ENCODE data around the gene ASAP2.

Gene ASAP2

GRCh38 chr2:9201185-9201891, 5.3 kb upstream of the ASAP2 start:
- no peaks in the 10 kb centered on the region for H3K79me1 ChIP-seq (ENCODE audit: low read length)
- no peak overlapping the region for H2AK5ac ChIP-seq (ENCODE audit: low read length)
- no peak overlapping the region for H3K18ac ChIP-seq (ENCODE audit: low read length)
- no peak overlapping the region for H3K4me3 ChIP-seq (ENCODE audit: low read length)
- H4K8ac ChIP-seq (ENCODE audit: low read depth, low read length) = no peak overlapping the region
- H4K5ac ChIP-seq (ENCODE audit: low read length) = no peak overlapping the region
- H3K23ac ChIP-seq (ENCODE audit: low read length) = no peak overlapping the region
- no peaks in the 10 kb centered on the region for H3K36me3 ChIP-seq (ENCODE audit: control insufficient read depth, insufficient read depth, low read length)
- no peak overlapping the region for H3K27ac ChIP-seq (ENCODE audit: low read depth, low read length)
- no peaks in the 10 kb centered on the region for H3K4me1 ChIP-seq (ENCODE audit: control insufficient read depth, low read depth, low read length)
- H3K56ac ChIP-seq (ENCODE audit: low read length) = no peak overlapping the region
- no CpG with 5 or more reads among the region's 5 CpGs for WGBS (ENCODE audit: extremely low coverage, insufficient coverage, low lambda C conversion rate)
- H3K4me2 ChIP-seq (ENCODE audit: low read length) = no peak overlapping the region
- no peak overlapping the region for H2BK5ac ChIP-seq (ENCODE audit: low read length)
- H3K79me2 ChIP-seq (ENCODE audit: control insufficient read depth, insufficient read depth, low read length) = no peaks in the 10 kb centered on the region
- H3K9ac ChIP-seq (ENCODE audit: low read length) = no peak overlapping the region
- no peak overlapping the region for H2BK15ac ChIP-seq (replicated peaks; ENCODE audit: low read depth)
- no peak overlapping the region for H2BK120ac ChIP-seq (ENCODE audit: low read depth, low read length)
- no peak overlapping the region for H3K4ac ChIP-seq (ENCODE audit: low read depth, low read length)
- DNase-seq = no peak
- H3K27me3 ChIP-seq (ENCODE audit: insufficient read depth, low read length, poor library complexity) = no peaks in the 10 kb centered on the region

- H3K79me2 ChIP-seq (ENCODE audit: control insufficient read depth, insufficient read depth, low read length) = no peaks in the 10 kb centered on the region
- H2AK5ac ChIP-seq (ENCODE audit: low read length) = no peak overlapping the region
- no peak overlapping the region for H2BK5ac ChIP-seq (ENCODE audit: low read length)
- H4K5ac ChIP-seq (ENCODE audit: low read length) = no peak overlapping the region
- H3K56ac ChIP-seq (ENCODE audit: low read length) = no peak overlapping the region
- H3K27me3 ChIP-seq (ENCODE audit: insufficient read depth, low read length, poor library complexity) = peaks cover 3% of the 10 kb centered on the region
- no peak overlapping the region for H3K9ac ChIP-seq (ENCODE audit: low read length)
- H3K18ac ChIP-seq (ENCODE audit: low read length) = no peak overlapping the region
- H3K4me2 ChIP-seq (ENCODE audit: low read length) = no peak overlapping the region
- WGBS (ENCODE audit: extremely low coverage, insufficient coverage, low lambda C conversion rate) = no CpG with 5 or more reads among the region's 3 CpGs
- no peak overlapping the region for H3K23ac ChIP-seq (ENCODE audit: low read length)
- no peaks in the 10 kb centered on the region for H3K79me1 ChIP-seq (ENCODE audit: low read length)
- H2BK15ac ChIP-seq (replicated peaks; ENCODE audit: low read depth) = no peak overlapping the region
- H2BK120ac ChIP-seq (ENCODE audit: low read depth, low read length) = no peak overlapping the region
- DNase-seq = no peak
- no peak overlapping the region for H4K8ac ChIP-seq (ENCODE audit: low read depth, low read length)
- no peak overlapping the region for H3K4ac ChIP-seq (ENCODE audit: low read depth, low read length)
- no peak overlapping the region for H3K27ac ChIP-seq (ENCODE audit: low read depth, low read length)
- peaks cover 3% of the 10 kb centered on the region for H3K4me1 ChIP-seq (ENCODE audit: control insufficient read depth, low read depth, low read length)
- H3K4me3 ChIP-seq (ENCODE audit: low read length) = no peak overlapping the region
- H3K36me3 ChIP-seq (ENCODE audit: control insufficient read depth, insufficient read depth, low read length) = no peaks in the 10 kb centered on the region
These were observed 3.6 kb upstream of the ASAP2 start for GRCh38 chr2:9203006-9203405.

GRCh38 chr2:9203876-9204275, 2.7 kb upstream of the ASAP2 start:
- Histone ChIP-seq H3K4me1 (ENCODE audit: control insufficient read depth, low read depth, low read length) (peaks cover 3% of the 10 kb centered on the region), H3K79me1 (ENCODE audit: low read length) (no peaks in the 10 kb centered on the region), H2BK15ac (replicated peaks; ENCODE audit: low read depth) (no peak overlapping the region), H3K4me3 (ENCODE audit: low read length) (no peak overlapping the region), H2BK5ac (ENCODE audit: low read length) (no peak overlapping the region), H3K4ac (ENCODE audit: low read depth, low read length) (no peak overlapping the region), H2AK5ac (ENCODE audit: low read length) (no peak overlapping the region), H4K8ac (ENCODE audit: low read depth, low read length) (no peak overlapping the region), H3K79me2 (ENCODE audit: control insufficient read depth, insufficient read depth, low read length) (no peaks in the 10 kb centered on the region), H4K5ac (ENCODE audit: low read length) (no peak overlapping the region), H3K36me3 (ENCODE audit: control insufficient read depth, insufficient read depth, low read length) (no peaks in the 10 kb centered on the region), H3K23ac (ENCODE audit: low read length) (no peak overlapping the region), H3K27ac (ENCODE audit: low read depth, low read length) (no peak overlapping the region), H3K9ac (ENCODE audit: low read length) (no peak overlapping the region), H3K27me3 (ENCODE audit: insufficient read depth, low read length, poor library complexity) (peaks cover 3% of the 10 kb centered on the region), H2BK120ac (ENCODE audit: low read depth, low read length) (no peak overlapping the region), H3K56ac (ENCODE audit: low read length) (no peak overlapping the region), H3K18ac (ENCODE audit: low read length) (no peak overlapping the region), H3K4me2 (ENCODE audit: low read length) (no peak overlapping the region)
- WGBS (ENCODE audit: extremely low coverage, insufficient coverage, low lambda C conversion rate) = 100% methylated on average over 2 of the region's 5 CpGs
- no peak for DNase-seq

- WGBS (ENCODE audit: extremely low coverage, insufficient coverage, low lambda C conversion rate) = no CpG with 5 or more reads among the region's 3 CpGs
- H3K27ac ChIP-seq (ENCODE audit: low read depth, low read length) = no peak overlapping the region
These were observed 1.7 kb upstream of the ASAP2 start for GRCh38 chr2:9204939-9205338.

GRCh38 chr2:9205486-9205885, 1.1 kb upstream of the ASAP2 start:
- Histone ChIP-seq H3K4me1 (ENCODE audit: control insufficient read depth, low read depth, low read length) (peaks cover 3% of the 10 kb centered on the region), H3K79me1 (ENCODE audit: low read length) (no peaks in the 10 kb centered on the region), H2BK120ac (ENCODE audit: low read depth, low read length) (no peak overlapping the region), H3K23ac (ENCODE audit: low read length) (no peak overlapping the region), H3K36me3 (ENCODE audit: control insufficient read depth, insufficient read depth, low read length) (no peaks in the 10 kb centered on the region), H3K9ac (ENCODE audit: low read length) (no peak overlapping the region), H2BK5ac (ENCODE audit: low read length) (no peak overlapping the region), H3K56ac (ENCODE audit: low read length) (peak overlapping the region; percentile 84), H3K27me3 (ENCODE audit: insufficient read depth, low read length, poor library complexity) (peaks cover 3% of the 10 kb centered on the region), H4K5ac (ENCODE audit: low read length) (no peak overlapping the region), H2AK5ac (ENCODE audit: low read length) (no peak overlapping the region), H3K79me2 (ENCODE audit: control insufficient read depth, insufficient read depth, low read length) (no peaks in the 10 kb centered on the region), H3K18ac (ENCODE audit: low read length) (peak overlapping the region; percentile 63), H3K4ac (ENCODE audit: low read depth, low read length) (no peak overlapping the region), H3K27ac (ENCODE audit: low read depth, low read length) (no peak overlapping the region), H3K4me2 (ENCODE audit: low read length) (no peak overlapping the region), H2BK15ac (replicated peaks; ENCODE audit: low read depth) (peak overlapping the region; percentile 21), H3K4me3 (ENCODE audit: low read length) (no peak overlapping the region), H4K8ac (ENCODE audit: low read depth, low read length) (no peak overlapping the region)
- no peak for DNase-seq
- WGBS (ENCODE audit: extremely low coverage, insufficient coverage, low lambda C conversion rate) = no CpG with 5 or more reads among the region's 6 CpGs

More at GRCh38 chr2:9204939-9205338, 1.7 kb upstream of the ASAP2 start:
- H3K79me2 ChIP-seq (ENCODE audit: control insufficient read depth, insufficient read depth, low read length) = no peaks in the 10 kb centered on the region
- no peak overlapping the region for H3K23ac ChIP-seq (ENCODE audit: low read length)
- H3K18ac ChIP-seq (ENCODE audit: low read length) = no peak overlapping the region
- no peak overlapping the region for H3K56ac ChIP-seq (ENCODE audit: low read length)
- H3K4me3 ChIP-seq (ENCODE audit: low read length) = no peak overlapping the region
- H2BK15ac ChIP-seq (replicated peaks; ENCODE audit: low read depth) = no peak overlapping the region
- no peak overlapping the region for H2BK120ac ChIP-seq (ENCODE audit: low read depth, low read length)
- H2AK5ac ChIP-seq (ENCODE audit: low read length) = no peak overlapping the region
- peaks cover 3% of the 10 kb centered on the region for H3K27me3 ChIP-seq (ENCODE audit: insufficient read depth, low read length, poor library complexity)
- DNase-seq = no peak
- no peak overlapping the region for H3K9ac ChIP-seq (ENCODE audit: low read length)
- H4K5ac ChIP-seq (ENCODE audit: low read length) = no peak overlapping the region
- no peak overlapping the region for H2BK5ac ChIP-seq (ENCODE audit: low read length)
- H3K36me3 ChIP-seq (ENCODE audit: control insufficient read depth, insufficient read depth, low read length) = no peaks in the 10 kb centered on the region
- H3K4me2 ChIP-seq (ENCODE audit: low read length) = no peak overlapping the region
- no peaks in the 10 kb centered on the region for H3K79me1 ChIP-seq (ENCODE audit: low read length)
- H4K8ac ChIP-seq (ENCODE audit: low read depth, low read length) = no peak overlapping the region
- no peak overlapping the region for H3K4ac ChIP-seq (ENCODE audit: low read depth, low read length)
- H3K4me1 ChIP-seq (ENCODE audit: control insufficient read depth, low read depth, low read length) = peaks cover 3% of the 10 kb centered on the region

All from mesendoderm (in vitro differentiated cells).